22Rv1 (cell line): ENCODE data around the gene KCNH8.

Experiments
- CTCF ChIP-seq: fragments of 450-650 bp; IDR thresholded peaks from 2 replicates; pipeline ENCODE4 v1.5.1; 2017; ENCODE audit warnings: mild to moderate bottlenecking
- ZFX ChIP-seq: fragments of 450-650 bp; IDR thresholded peaks from 2 replicates; pipeline ENCODE4 v1.6.1; 2017; ENCODE audit warnings: antibody characterized with exemption, borderline replicate concordance

GRCh38 chr3:19215427-19215826 lies 67.1 kb downstream of the KCNH8 start:
- TF ChIP-seq CTCF, result no peak
- TF ChIP-seq ZFX, result no peak
